Adrenal gland (tissue), 5 donors: ENCODE data around the gene ENAH.

Experiments
- CTCF ChIP-seq, 6 experiments: fragments of 450-650 bp in 4 of 6; fragments of 200-600 bp in 2 of 6; sonication (generic) in 1 of 6; IDR thresholded peaks; 1 replicate in 5 of 6; 2 replicates in 1 of 6; pipeline versions ENCODE4 v1.5.1 to v1.8.0; 2016 to 2021; ENCODE audit warnings: antibody characterized with exemption in 6 of 6, mild to moderate bottlenecking in 2 of 6, moderate library complexity in 1 of 6
- POLR2A ChIP-seq, 2 donors: fragments of 450-650 bp; IDR thresholded peaks; one replicate each; pipeline ENCODE4 v1.6.1; 2017; ENCODE audit warnings: antibody characterized with exemption in 2 of 2, mild to moderate bottlenecking in 2 of 2, moderate library complexity in 1 of 2
- donor health status: DM: no; HTN: no; CAD: no.

DNA sequence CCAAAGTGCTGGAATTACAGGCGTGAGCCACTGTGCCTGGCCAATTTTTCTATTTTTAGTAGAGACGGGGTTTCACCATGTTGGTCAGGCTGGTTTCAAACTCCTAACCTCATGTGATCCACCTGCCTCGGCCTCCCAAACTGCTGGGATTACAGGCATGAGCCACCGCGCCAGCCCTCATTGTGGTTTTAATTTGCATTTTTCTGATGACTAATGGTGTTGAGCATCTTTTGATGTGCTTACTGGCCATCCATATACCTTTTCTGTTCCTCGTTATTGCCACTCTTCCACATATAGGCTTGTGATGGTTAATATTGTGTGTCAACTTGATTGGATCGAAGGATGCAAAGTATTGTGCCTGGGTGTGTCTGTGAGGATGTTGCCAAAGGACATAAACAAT lies 17.4 kb upstream of the ENAH start:
- TF ChIP-seq CTCF (IDR thresholded peaks at IDR 0.05) (no peak), POLR2A (IDR thresholded peaks at IDR 0.05) (no peak)
